ENCODE results near the gene HASPIN. TPM values are rescaled to one million over a fixed set of nuclear protein-coding genes. Genes with fewer than 3 reads are reported as not detected.
"Not testable (repeated sequence)": the region's sequence is repeated elsewhere in the genome, so short reads cannot be mapped to it uniquely, and the experiment has no call there.

Gene HASPIN
- total RNA-seq, 2 donors from 2014 or later: 14.7 to 24.6 TPM

DNA sequence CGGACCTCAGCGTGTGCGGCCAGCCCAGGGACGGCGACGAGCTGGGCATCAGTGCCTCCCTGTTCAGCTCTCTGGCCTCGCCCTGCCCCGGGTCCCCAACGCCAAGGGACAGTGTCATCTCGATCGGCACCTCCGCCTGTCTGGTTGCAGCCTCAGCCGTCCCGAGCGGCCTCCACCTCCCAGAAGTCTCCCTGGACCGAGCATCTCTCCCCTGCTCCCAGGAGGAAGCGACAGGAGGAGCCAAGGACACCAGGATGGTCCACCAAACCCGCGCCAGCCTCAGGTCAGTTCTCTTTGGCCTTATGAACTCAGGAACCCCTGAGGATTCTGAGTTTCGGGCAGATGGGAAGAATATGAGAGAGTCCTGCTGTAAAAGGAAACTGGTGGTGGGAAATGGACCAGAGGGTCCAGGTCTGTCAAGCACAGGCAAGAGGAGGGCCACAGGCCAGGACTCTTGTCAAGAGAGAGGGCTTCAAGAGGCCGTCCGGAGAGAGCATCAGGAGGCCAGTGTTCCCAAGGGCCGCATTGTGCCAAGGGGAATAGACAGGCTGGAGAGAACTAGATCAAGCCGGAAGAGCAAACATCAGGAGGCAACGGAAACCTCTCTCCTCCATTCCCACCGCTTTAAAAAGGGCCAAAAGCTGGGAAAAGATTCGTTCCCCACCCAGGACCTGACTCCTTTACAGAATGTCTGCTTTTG lies 825 bp downstream of the HASPIN start:
- H3K9me3 ChIP-seq (ENCODE audit: control insufficient read depth, low read length): no peaks in the 10 kb centered on the region
- H3K27ac ChIP-seq (ENCODE audit: low read depth, low read length): no peak overlapping the region
- WGBS, 2 experiments (ENCODE audit: insufficient coverage in 1 of 2, insufficient read length in 1 of 2): 20 to 21% methylated on average over 10 to 27 of the region's 27 CpGs
- Mint-ChIP-seq H3K27ac (peak overlapping the region; percentile 68), H3K36me3 (ENCODE audit: low read depth) (peaks cover 42% of the 10 kb centered on the region), H3K9me3 (no peaks in the 10 kb centered on the region), H3K4me3 (peak overlapping the region; percentile 80), H3K27me3 (ENCODE audit: insufficient read depth) (no peaks in the 10 kb centered on the region), H3K4me1 (peaks cover 17% of the 10 kb centered on the region)
- H3K36me3 ChIP-seq (ENCODE audit: control insufficient read depth, insufficient read depth, low read length): peaks cover 30% of the 10 kb centered on the region
- H3K4me1 ChIP-seq (ENCODE audit: control insufficient read depth, insufficient read depth, low read length): peaks cover 3% of the 10 kb centered on the region
- TF ChIP-seq, protein P1, sequence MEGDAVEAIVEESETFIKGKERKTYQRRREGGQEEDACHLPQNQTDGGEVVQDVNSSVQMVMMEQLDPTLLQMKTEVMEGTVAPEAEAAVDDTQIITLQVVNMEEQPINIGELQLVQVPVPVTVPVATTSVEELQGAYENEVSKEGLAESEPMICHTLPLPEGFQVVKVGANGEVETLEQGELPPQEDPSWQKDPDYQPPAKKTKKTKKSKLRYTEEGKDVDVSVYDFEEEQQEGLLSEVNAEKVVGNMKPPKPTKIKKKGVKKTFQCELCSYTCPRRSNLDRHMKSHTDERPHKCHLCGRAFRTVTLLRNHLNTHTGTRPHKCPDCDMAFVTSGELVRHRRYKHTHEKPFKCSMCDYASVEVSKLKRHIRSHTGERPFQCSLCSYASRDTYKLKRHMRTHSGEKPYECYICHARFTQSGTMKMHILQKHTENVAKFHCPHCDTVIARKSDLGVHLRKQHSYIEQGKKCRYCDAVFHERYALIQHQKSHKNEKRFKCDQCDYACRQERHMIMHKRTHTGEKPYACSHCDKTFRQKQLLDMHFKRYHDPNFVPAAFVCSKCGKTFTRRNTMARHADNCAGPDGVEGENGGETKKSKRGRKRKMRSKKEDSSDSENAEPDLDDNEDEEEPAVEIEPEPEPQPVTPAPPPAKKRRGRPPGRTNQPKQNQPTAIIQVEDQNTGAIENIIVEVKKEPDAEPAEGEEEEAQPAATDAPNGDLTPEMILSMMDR (conservative IDR thresholded peaks at IDR 0.05): no peak
- no peak for DNase-seq
- H3K27me3 ChIP-seq (ENCODE audit: control insufficient read depth, insufficient read depth, low read length, poor library complexity, severe bottlenecking): no peaks in the 10 kb centered on the region
- H3K9ac ChIP-seq (ENCODE audit: extremely low read depth, low read length, poor library complexity, severe bottlenecking): peak overlapping the region; percentile 66
- peak overlapping the region; percentile 92 for H3K4me3 ChIP-seq (ENCODE audit: low read length)

DNA sequence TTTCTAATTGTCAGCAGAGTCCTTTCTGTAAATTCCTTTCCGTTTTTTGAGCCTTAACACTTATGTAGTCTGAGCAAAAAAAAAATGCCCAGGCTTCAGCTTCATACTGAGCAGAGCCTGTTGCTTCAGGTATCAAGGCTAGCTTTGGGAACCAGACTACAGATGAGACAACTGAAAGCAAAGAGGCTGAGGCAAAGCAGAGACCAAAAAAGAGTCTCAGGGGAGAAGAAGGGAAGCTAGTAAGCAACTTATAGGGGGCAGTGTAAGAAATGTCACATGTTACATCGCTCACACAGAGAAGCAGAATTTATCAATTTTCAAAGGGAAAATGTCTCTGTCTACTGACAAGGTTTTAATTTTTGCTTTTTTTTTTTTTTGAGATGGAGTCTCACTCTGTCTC lies 3.3 kb downstream of the HASPIN start:
- 92 to 100% methylated on average over 1 to 2 of the region's 2 CpGs for WGBS, 2 experiments (ENCODE audit: insufficient coverage in 1 of 2, insufficient read length in 1 of 2)
- Histone ChIP-seq H3K36me3 (ENCODE audit: control insufficient read depth, insufficient read depth, low read length) (peaks cover 23% of the 10 kb centered on the region), H3K9ac (ENCODE audit: extremely low read depth, low read length, poor library complexity, severe bottlenecking) (no peak overlapping the region), H3K27ac (ENCODE audit: low read depth, low read length) (no peak overlapping the region), H3K4me3 (ENCODE audit: low read length) (no peak overlapping the region), H3K4me1 (ENCODE audit: control insufficient read depth, insufficient read depth, low read length) (peaks cover 3% of the 10 kb centered on the region), H3K9me3 (ENCODE audit: control insufficient read depth, low read length) (no peaks in the 10 kb centered on the region), H3K27me3 (ENCODE audit: control insufficient read depth, insufficient read depth, low read length, poor library complexity, severe bottlenecking) (no peaks in the 10 kb centered on the region)
- H3K4me3 Mint-ChIP-seq: no peak overlapping the region
- peaks cover 17% of the 10 kb centered on the region for H3K4me1 Mint-ChIP-seq
- H3K27me3 Mint-ChIP-seq (ENCODE audit: insufficient read depth): no peaks in the 10 kb centered on the region
- DNase-seq: no peak
- peaks cover 35% of the 10 kb centered on the region for H3K36me3 Mint-ChIP-seq (ENCODE audit: low read depth)
- TF ChIP-seq, protein P1 (conservative IDR thresholded peaks at IDR 0.05): no peak
- no peak overlapping the region for H3K27ac Mint-ChIP-seq
- no peaks in the 10 kb centered on the region for H3K9me3 Mint-ChIP-seq

DNA sequence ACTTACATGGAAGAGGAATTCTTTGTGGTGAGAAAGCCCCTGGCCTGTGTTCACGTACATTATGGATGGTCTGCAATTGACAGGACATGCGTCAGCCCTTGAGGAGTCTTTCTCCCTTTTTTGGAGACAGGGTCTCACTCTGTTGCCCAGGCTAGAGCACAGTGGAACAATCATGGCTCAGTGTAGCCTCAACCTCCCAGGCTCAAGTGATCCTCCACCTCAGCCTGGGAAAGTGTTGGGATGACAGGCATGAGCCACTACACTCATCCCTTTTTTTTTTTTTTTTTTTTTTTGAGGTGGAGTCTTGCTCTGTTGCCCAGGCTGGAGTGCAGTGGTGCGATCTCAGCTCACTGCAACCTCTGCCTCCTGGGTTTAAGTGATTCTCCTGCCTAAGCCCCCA lies 4.4 kb downstream of the HASPIN start:
- H3K36me3 ChIP-seq (ENCODE audit: control insufficient read depth, insufficient read depth, low read length): peaks cover 23% of the 10 kb centered on the region
- not testable (repeated sequence) for H3K9me3 Mint-ChIP-seq; DNase-seq; H3K9ac ChIP-seq (ENCODE audit: extremely low read depth, low read length, poor library complexity, severe bottlenecking); H3K4me1 Mint-ChIP-seq; H3K4me1 ChIP-seq (ENCODE audit: control insufficient read depth, insufficient read depth, low read length); H3K4me3 ChIP-seq (ENCODE audit: low read length); H3K27ac ChIP-seq (ENCODE audit: low read depth, low read length); H3K27me3 ChIP-seq (ENCODE audit: control insufficient read depth, insufficient read depth, low read length, poor library complexity, severe bottlenecking); H3K27ac Mint-ChIP-seq; H3K4me3 Mint-ChIP-seq; H3K9me3 ChIP-seq (ENCODE audit: control insufficient read depth, low read length); H3K27me3 Mint-ChIP-seq (ENCODE audit: insufficient read depth)
- 95 to 96% methylated on average over 2 to 3 of the region's 3 CpGs for WGBS, 2 experiments (ENCODE audit: insufficient coverage in 1 of 2, insufficient read length in 1 of 2)
- peaks cover 29% of the 10 kb centered on the region for H3K36me3 Mint-ChIP-seq (ENCODE audit: low read depth)

Measured in endodermal cell (in vitro differentiated cells).